GM12891 (cell line): ENCODE measurements around the gene FBN2.

Experiments used
- POLR2A ChIP-seq: IDR thresholded peaks from 2 replicates; pipeline ENCODE4 v1.6.1; 2011; ENCODE audit warnings: low read depth, low read length, control low read depth
- POLR2AphosphoS5 ChIP-seq: IDR thresholded peaks from 2 replicates; pipeline ENCODE4 v1.6.1; 2011; ENCODE audit warnings: low read depth, low read length, control low read depth
- SPI1 ChIP-seq: IDR thresholded peaks from 2 replicates; pipeline ENCODE4 v1.6.1; 2011; ENCODE audit warnings: low read depth, low read length, control low read depth
- TAF1 ChIP-seq: IDR thresholded peaks from 2 replicates; pipeline ENCODE4 v1.6.1; 2011; ENCODE audit warnings: low read depth, low read length, control low read depth

GRCh38 chr5:128355961-128356360 lies 182.1 kb downstream of the FBN2 start:
- no peak for TF ChIP-seq POLR2A
- no peak for TF ChIP-seq POLR2AphosphoS5
- no peak for TF ChIP-seq SPI1
- TF ChIP-seq TAF1: no peak
